Cardiac fibroblast (primary cell): ENCODE results near the gene CELF4.
A peak's percentile ranks its signal among the peaks of the same experiment; 100 is the strongest.

Experiments
- DNase-seq, 2 donors: peaks; one replicate each; pipeline versions ENCODE4 v3.0.0 to v3.0.0-alpha.2; 2010; ENCODE audit warnings: low read depth in 2 of 2
- H3K4me3 ChIP-seq, 2 donors: replicated peaks in 1 of 2; 1 replicate in 1 of 2; 2 replicates in 1 of 2; pipeline ENCODE4 v1.5.1; 2011; ENCODE audit warnings: low read depth in 2 of 2, low read length in 2 of 2, mild to moderate bottlenecking in 2 of 2, moderate library complexity in 1 of 2
- TF ChIP-seq, protein P1 (sequence below): IDR thresholded peaks from one replicate; pipeline ENCODE4 v1.5.1; 2011; ENCODE audit warnings: low read depth, mild to moderate bottlenecking, low read length, inconsistent platforms

The CELF4 gene

DNA sequence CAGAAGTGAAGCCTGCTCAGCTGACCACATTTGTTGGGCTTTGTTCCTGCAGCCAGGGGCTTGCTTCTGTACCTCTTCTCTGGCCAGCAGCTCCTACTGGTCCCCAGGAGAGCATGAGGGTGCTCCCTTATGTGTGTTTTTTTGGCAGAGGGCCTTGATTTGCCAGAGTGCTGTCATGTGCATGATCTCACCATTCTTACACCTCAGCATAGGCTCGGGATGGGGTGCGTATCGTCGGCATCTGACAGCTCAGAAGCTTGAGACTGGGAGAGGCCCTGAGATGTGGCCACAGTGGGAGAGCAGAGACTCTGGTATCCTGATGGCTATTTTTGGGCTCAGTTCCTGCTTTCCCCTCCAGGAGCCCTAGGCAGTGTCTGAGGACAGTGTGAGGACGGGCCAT, 71.2 kb downstream of the CELF4 start:
- no peak for DNase-seq
- TF ChIP-seq, protein P1, sequence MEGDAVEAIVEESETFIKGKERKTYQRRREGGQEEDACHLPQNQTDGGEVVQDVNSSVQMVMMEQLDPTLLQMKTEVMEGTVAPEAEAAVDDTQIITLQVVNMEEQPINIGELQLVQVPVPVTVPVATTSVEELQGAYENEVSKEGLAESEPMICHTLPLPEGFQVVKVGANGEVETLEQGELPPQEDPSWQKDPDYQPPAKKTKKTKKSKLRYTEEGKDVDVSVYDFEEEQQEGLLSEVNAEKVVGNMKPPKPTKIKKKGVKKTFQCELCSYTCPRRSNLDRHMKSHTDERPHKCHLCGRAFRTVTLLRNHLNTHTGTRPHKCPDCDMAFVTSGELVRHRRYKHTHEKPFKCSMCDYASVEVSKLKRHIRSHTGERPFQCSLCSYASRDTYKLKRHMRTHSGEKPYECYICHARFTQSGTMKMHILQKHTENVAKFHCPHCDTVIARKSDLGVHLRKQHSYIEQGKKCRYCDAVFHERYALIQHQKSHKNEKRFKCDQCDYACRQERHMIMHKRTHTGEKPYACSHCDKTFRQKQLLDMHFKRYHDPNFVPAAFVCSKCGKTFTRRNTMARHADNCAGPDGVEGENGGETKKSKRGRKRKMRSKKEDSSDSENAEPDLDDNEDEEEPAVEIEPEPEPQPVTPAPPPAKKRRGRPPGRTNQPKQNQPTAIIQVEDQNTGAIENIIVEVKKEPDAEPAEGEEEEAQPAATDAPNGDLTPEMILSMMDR: no peak
- no peak overlapping the region for H3K4me3 ChIP-seq

DNA sequence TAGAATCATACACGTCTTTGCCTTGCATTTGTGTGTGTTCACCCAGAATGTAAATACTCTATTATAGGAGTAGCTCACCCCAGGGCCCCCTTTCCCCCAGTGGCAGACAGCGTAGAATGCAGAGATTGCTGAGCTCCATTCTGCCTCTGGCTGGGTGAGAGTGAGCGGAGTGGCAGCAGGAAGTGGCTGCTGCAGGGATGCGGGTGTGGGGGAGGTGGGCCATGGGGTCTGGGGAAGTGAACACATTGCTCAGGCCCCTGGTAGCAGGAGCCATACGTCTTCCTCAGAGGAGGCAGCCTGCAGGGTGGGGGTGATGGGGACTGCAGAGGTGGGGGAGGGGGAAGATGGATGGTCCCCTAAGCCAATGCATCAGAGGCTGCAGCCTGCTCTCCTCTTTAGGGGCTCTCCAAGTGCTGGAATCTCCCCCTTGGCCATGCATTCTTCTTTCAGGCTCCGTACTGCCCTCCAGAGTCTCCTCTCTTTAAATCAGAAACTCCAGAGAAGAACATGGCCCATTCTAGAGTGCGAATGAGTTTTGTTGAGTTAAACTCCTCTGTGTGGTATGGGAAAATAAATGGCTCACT, 72.2 kb downstream of the CELF4 start:
- TF ChIP-seq, protein P1: no peak
- no peak for DNase-seq
- no peak overlapping the region for H3K4me3 ChIP-seq

DNA sequence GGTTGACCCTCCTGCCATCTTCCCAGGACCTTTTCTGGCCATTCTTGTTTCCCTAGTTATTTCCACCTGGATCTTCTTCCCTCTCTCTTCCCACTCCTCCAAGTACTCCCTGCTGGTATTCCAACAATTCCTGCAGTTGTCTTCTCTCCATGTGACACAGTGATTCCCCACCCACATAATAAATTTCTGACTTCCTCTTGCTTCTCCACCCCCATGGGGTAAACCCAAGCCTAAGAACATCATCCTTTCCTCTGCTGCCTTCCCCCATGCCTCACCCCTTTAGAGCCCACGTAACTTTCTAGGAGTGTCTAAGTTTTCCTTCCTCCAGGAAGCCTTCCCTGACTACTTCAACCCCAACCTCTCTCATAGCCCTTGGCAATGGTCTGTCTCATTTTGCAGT, 72.6 kb downstream of the CELF4 start:
- no peak overlapping the region for H3K4me3 ChIP-seq
- TF ChIP-seq, protein P1: no peak
- no peak for DNase-seq

DNA sequence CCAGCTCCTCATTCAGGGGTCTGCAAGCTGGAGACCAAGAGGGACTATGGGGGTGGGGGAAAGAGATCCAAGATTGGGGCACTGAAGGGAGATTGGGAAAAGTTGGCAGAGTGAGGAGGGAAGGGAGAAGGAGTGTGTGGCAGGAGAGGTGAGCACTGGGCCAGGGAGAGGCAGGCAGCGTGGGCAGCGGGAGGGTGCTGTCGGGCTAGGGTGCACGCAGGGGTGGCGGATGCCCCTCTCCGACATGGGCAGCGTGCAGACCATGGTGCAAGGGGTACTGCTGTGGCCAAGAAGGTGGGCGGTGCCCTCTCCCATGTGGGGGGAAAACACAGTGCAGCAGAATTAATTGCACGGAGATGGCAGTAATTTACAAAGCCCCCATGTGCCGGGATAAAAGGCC, 74.1 kb downstream of the CELF4 start:
- TF ChIP-seq, protein P1: no peak
- no peak for DNase-seq
- no peak overlapping the region for H3K4me3 ChIP-seq

DNA sequence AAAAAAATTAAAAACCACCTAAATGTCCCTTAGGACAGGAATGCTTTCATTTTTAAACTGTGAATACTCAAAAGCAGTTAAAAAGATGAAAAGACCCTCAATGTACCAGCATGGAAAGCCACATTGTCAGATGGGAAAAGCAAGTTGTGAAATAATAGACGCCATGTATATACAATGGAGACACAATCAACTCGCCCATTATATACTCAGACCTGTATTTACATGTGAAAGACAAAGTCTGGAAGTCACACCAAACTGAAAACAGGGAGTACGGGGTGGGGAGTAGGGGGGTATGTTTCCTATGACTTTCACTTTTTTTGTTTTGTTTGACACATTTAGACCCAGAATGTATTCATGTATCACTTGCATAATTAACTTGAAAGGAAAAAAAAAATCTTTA, 75.6 kb downstream of the CELF4 start:
- no peak overlapping the region for H3K4me3 ChIP-seq
- TF ChIP-seq, protein P1: no peak
- DNase-seq: no peak

DNA sequence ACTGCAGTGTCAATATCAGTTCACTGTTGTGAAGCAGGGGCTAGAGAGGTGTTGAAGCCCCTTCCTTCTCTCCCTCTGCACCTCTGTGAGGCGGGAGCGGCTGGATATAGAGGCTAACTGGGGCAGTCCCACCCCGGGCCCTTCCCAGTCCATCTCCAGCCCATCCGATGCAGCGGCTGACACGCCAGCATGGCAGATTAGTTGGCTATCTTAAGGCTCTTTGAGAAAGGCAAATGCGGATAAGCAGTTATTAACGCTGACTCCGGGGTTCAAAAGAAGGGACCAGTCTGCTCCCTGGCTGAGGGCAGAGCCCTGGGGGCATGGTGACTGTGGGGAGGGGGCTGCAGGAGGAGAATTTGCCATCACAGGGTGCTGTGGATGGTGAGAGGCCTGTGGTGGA, 76.6 kb downstream of the CELF4 start:
- no peak overlapping the region for H3K4me3 ChIP-seq
- TF ChIP-seq, protein P1: no peak
- no peak for DNase-seq

DNA sequence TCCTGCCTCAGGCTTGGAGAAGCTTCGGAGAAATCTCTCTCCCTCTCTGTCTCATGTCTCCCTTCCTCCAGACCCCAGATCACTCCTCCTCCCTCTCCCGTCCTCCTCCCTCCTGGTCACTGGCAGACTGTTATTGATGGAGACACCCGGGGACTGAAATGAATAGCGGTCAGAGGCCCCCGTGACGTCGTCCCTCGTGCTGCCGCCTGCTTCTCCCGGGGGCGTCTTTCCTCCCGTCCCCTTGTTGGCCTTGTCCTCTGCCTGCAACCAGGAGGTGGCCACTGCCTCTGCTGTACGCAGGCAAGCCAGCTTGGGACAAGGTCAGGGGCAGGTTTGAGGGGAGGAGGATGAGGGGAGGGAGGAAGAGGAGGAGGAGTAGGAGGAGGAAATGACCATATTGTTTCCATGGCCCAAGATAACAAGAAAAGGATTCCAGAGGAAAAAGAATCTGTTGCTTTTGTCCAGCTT, 78.2 kb downstream of the CELF4 start:
- no peak overlapping the region for H3K4me3 ChIP-seq
- TF ChIP-seq, protein P1: no peak
- peak in 1 of 2 donors; percentile 73 for DNase-seq
